AG10803 (cell line): ENCODE results near the gene EBP.
A peak's percentile ranks its signal among the peaks of the same experiment; 100 is the strongest.

ENCODE experiments used
- DNase-seq: peaks from one replicate; pipeline ENCODE4 v3.0.0; 2010; ENCODE audit warnings: low read depth
- H3K4me3 ChIP-seq: 2 replicates; pipeline ENCODE4 v1.5.1; 2011; ENCODE audit warnings: mild to moderate bottlenecking, low read length, control low read depth
- CTCF ChIP-seq: conservative IDR thresholded peaks from 2 replicates; pipeline ENCODE4 v1.5.1; 2011; ENCODE audit warnings: mild to moderate bottlenecking, low read length, control low read depth, inconsistent platforms

Gene EBP

GRCh38 chrX:48533165-48533564, 11.6 kb downstream of the EBP start:
- no peak for TF ChIP-seq CTCF
- no peak overlapping the region for H3K4me3 ChIP-seq
- no peak for DNase-seq

- TF ChIP-seq CTCF = no peak
- DNase-seq = no peak
- H3K4me3 ChIP-seq = peak overlapping the region; percentile 82
These were observed 17.2 kb downstream of the EBP start for GRCh38 chrX:48538641-48539344.

- peak; percentile 96 for DNase-seq
- peak within 1 kb of the TSS; percentile 82 for H3K4me3 ChIP-seq
- TF ChIP-seq CTCF = peak; percentile 29
These were observed 17.9 kb downstream of the EBP start, which contains the start of gene TBC1D25 for GRCh38 chrX:48539345-48540027. TBC1D25 (plus strand) TSS chrX:48539714; CDS start chrX:48539798, 84 bp downstream.

- H3K4me3 ChIP-seq = peak overlapping the region; percentile 82
- TF ChIP-seq CTCF = no peak
- DNase-seq = peak; percentile 34
These were observed 18.4 kb downstream of the EBP start for GRCh38 chrX:48540028-48540375.

- DNase-seq = no peak
- peak overlapping the region; percentile 82 for H3K4me3 ChIP-seq
- no peak for TF ChIP-seq CTCF
These were observed 18.9 kb downstream of the EBP start for GRCh38 chrX:48540480-48540879.

GRCh38 chrX:48541140-48541814, 19.7 kb downstream of the EBP start:
- TF ChIP-seq CTCF = no peak
- DNase-seq = no peak
- H3K4me3 ChIP-seq = no peak overlapping the region
